ENCODE measurements around the gene GINS2.
A peak's percentile ranks its signal among the peaks of the same experiment; 100 is the strongest.

GINS2 gene

DNA sequence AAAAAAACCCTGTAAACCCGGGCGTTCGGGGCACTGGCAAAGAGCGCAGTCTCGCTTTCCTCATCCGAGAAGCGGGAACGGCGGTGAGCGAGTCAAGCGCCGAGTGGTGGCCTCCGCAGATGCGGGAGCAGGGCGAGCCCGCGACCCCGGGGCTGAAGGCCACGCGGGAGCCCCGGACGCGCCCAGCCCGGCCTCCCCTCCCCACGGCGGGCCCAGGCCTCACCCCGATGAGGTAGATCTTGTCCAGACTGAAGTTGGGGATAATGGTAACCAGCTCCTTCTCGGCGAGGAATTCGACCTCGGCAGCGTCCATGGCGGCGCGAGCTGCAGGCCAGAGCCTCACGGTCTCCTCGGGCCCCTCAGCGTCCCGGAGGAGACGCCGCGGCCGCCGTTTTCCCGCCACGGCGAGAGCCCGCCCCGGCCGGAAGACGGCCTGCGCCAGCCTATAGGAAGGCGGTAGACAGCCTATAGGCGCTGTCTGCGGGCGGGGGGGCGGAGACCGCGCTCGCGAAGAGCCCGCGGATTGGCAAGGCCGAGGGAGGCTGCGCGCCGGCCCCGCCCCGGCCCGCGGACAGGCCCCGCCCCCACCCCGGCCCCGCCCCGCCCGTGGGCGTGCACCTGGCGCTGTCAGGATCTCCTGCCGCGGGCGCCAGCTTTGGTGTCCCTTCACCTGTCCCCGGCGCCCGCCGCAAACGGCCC, at the start of gene GINS2:
TSS of gene GINS2 (minus strand) at position 369 of the 699 bp plus-strand sequence. CDS start at position 313, 56 bp downstream.
- no peak within 1 kb of the TSS for H3K9ac ChIP-seq (ENCODE audit: low read length)
- H3K27me3 ChIP-seq (ENCODE audit: control insufficient read depth, insufficient read depth, low read length): peaks cover 5% of the 10 kb centered on the region
- H3K27ac ChIP-seq (ENCODE audit: low read depth, low read length): no peak within 1 kb of the TSS
- peak within 1 kb of the TSS; percentile 87 for H3K4me3 ChIP-seq (ENCODE audit: low read length)
- no peaks in the 10 kb centered on the region for H3K4me1 ChIP-seq (ENCODE audit: control insufficient read depth, insufficient read depth, low read length)
- H3K36me3 ChIP-seq (ENCODE audit: control insufficient read depth, insufficient read depth, low read length): no peaks in the 10 kb centered on the region

DNA sequence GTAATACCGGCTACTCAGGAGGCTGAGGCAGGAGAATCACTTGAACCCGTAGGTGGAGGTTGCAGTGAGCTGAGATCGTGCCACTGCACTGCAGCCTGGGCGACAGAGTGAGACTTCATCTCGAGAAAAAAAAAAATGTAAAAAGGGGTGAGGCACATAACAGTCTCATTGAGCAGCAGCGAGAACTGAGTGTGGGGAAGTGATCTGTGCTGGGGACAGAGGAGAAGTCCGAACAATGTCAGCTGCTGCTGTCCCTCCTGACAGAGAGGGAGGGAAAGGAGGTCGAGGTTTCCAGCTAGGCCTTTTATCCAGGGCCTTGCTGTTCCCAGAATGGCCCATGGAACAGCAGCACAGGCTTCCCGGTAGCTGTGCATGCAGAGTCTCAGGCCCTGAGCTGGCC, 48.2 kb upstream of the GINS2 start:
- H3K9ac ChIP-seq (ENCODE audit: low read length): no peak overlapping the region

DNA sequence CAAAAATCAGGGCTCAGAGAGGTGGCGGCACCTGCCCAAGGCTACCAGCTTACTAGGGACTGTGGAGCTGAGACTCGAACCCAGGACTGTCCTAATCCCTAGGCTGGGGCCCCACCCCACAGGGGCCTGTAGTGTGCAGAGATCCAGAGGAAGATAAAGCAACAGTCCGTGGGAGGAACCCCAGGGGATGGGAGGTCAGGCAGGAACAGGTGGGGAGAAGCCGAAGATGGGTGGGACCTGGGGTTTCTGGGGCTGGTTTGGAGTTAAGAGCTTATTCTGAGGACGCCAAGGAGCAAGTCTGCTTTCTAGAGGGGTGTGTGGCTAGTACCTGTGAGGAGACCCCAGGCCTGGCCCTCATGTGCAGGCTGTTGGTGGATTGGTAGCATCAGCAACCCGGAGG, 47.2 kb upstream of the GINS2 start:
- Histone ChIP-seq H3K27me3 (ENCODE audit: control insufficient read depth, insufficient read depth, low read length) (no peaks in the 10 kb centered on the region), H3K27ac (ENCODE audit: low read depth, low read length) (no peak overlapping the region), H3K9ac (ENCODE audit: low read length) (no peak overlapping the region), H3K36me3 (ENCODE audit: control insufficient read depth, insufficient read depth, low read length) (no peaks in the 10 kb centered on the region), H3K4me1 (ENCODE audit: control insufficient read depth, insufficient read depth, low read length) (no peaks in the 10 kb centered on the region), H3K4me3 (ENCODE audit: low read length) (no peak overlapping the region)

More for the DNA sequence above, 48.2 kb upstream of the GINS2 start:
- Histone ChIP-seq H3K36me3 (ENCODE audit: control insufficient read depth, insufficient read depth, low read length) (no peaks in the 10 kb centered on the region), H3K27me3 (ENCODE audit: control insufficient read depth, insufficient read depth, low read length) (no peaks in the 10 kb centered on the region), H3K27ac (ENCODE audit: low read depth, low read length) (no peak overlapping the region), H3K4me1 (ENCODE audit: control insufficient read depth, insufficient read depth, low read length) (no peaks in the 10 kb centered on the region), H3K4me3 (ENCODE audit: low read length) (no peak overlapping the region)

DNA sequence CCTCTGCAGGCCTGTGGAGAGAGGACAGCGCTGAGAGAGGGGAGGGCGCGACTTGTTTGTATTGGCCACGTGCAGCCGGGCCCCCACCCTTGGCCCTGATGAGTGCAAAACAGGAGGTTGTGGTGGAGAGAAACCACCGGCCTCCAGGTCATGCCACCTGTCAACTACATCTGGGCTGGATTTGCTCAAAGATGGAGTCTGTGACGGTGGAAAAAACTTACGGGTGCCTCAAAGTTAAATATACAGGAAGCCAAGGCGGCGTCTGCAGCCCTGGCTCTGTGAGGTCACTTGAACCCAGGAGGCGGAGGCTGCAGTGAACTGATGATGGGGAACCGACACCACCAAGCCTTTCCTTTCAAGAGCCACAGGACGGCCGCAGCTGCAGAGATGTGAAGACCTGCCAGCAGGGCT, 46.5 kb upstream of the GINS2 start:
- H3K27ac ChIP-seq (ENCODE audit: low read depth, low read length): no peak overlapping the region

DNA sequence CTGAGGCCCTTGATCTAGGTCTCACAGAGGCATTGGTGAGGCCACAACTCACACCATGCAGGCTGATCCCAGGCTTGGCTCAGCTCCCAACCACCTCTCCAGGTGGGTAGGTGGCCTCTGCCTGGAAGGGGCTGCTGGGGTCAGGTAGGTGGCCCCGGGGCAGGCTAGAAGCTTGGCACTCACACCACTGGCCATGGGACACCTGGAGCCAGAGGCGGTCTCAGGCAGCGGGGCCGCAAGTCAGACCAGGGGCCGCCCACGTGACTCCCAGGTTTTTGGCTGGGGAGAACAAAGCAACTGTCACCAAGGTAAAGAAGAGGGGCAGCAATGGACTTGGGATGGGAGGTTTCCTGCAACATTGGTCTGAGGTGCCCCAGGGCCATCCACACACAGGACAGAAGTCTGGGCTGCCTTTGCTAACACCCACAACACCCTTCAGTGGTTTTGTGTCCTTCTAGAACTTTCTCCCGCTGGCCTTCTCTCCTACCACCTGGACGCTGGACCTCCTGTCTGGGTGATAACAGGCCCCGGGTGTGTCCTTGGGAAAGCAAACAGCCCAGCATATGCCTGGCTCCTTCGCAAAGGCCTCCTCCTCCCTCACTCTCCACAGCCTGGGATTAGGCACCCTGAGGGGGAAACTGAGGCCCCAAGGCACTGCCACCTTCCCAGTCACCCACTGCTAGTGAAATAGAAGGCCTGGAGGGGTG, 45.7 kb upstream of the GINS2 start:
- Histone ChIP-seq H3K36me3 (ENCODE audit: control insufficient read depth, insufficient read depth, low read length) (no peaks in the 10 kb centered on the region), H3K4me1 (ENCODE audit: control insufficient read depth, insufficient read depth, low read length) (no peaks in the 10 kb centered on the region), H3K27me3 (ENCODE audit: control insufficient read depth, insufficient read depth, low read length) (no peaks in the 10 kb centered on the region), H3K4me3 (ENCODE audit: low read length) (no peak overlapping the region), H3K27ac (ENCODE audit: low read depth, low read length) (no peak overlapping the region), H3K9ac (ENCODE audit: low read length) (no peak overlapping the region)

More for the DNA sequence above, 46.5 kb upstream of the GINS2 start:
- H3K27me3 ChIP-seq (ENCODE audit: control insufficient read depth, insufficient read depth, low read length): no peaks in the 10 kb centered on the region
- no peaks in the 10 kb centered on the region for H3K36me3 ChIP-seq (ENCODE audit: control insufficient read depth, insufficient read depth, low read length)
- H3K4me1 ChIP-seq (ENCODE audit: control insufficient read depth, insufficient read depth, low read length): no peaks in the 10 kb centered on the region
- no peak overlapping the region for H3K4me3 ChIP-seq (ENCODE audit: low read length)
- H3K9ac ChIP-seq (ENCODE audit: low read length): no peak overlapping the region

DNA sequence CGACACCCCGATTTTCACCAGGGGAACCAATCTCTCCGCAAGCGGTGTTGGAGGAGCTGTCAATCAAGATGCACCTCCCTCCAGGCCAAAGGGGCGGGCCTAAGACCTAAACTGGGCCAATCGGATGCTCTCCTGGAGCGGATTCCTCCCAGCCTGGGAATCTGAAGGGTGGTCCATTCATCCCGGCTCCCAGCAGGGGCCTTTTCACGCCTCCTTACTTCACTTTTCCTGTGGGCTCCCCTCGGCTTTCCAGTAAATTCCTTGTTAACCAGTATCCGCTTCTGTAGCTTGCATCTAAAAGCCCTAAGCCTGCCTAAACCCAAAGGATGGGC, 45.1 kb upstream of the GINS2 start:
- H3K36me3 ChIP-seq (ENCODE audit: control insufficient read depth, insufficient read depth, low read length): no peaks in the 10 kb centered on the region
- H3K9ac ChIP-seq (ENCODE audit: low read length): no peak overlapping the region
- no peak overlapping the region for H3K27ac ChIP-seq (ENCODE audit: low read depth, low read length)
- H3K4me3 ChIP-seq (ENCODE audit: low read length): no peak overlapping the region
- H3K27me3 ChIP-seq (ENCODE audit: control insufficient read depth, insufficient read depth, low read length): no peaks in the 10 kb centered on the region
- H3K4me1 ChIP-seq (ENCODE audit: control insufficient read depth, insufficient read depth, low read length): no peaks in the 10 kb centered on the region

DNA sequence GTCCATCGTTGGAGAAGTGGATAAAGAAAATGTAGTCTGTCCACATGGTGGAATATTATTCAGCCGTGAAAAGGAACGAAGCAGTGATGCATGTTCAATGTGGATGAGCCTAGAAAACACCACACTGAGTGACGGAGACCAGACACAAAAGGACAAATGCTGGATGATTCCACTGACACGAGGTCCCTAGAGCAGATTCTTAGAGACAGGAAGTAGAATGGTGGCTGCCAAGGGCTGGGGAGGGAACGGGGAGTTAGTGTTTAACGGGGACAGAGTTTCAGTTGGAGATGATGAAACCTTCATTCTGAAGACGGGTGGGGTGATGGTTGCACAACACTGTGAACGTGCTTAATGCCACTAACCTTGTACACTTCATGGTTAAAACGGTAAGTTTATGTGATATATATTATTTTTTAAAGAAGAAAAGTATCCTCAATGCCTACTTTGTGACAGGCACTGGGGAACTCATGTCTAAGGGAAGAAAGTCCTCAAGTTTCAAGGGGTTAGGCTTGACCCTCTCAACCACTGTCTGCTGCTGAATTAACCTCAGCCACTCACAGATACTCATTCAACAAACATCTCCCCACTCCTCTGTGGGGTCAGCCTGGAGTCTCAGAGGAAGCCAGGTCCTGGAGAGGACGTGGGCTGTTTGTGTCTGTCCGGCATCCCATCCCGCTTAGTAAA, 44.5 kb upstream of the GINS2 start:
- Histone ChIP-seq H3K4me3 (ENCODE audit: low read length) (no peak overlapping the region), H3K27ac (ENCODE audit: low read depth, low read length) (no peak overlapping the region), H3K27me3 (ENCODE audit: control insufficient read depth, insufficient read depth, low read length) (no peaks in the 10 kb centered on the region), H3K4me1 (ENCODE audit: control insufficient read depth, insufficient read depth, low read length) (no peaks in the 10 kb centered on the region), H3K36me3 (ENCODE audit: control insufficient read depth, insufficient read depth, low read length) (no peaks in the 10 kb centered on the region), H3K9ac (ENCODE audit: low read length) (no peak overlapping the region)

DNA sequence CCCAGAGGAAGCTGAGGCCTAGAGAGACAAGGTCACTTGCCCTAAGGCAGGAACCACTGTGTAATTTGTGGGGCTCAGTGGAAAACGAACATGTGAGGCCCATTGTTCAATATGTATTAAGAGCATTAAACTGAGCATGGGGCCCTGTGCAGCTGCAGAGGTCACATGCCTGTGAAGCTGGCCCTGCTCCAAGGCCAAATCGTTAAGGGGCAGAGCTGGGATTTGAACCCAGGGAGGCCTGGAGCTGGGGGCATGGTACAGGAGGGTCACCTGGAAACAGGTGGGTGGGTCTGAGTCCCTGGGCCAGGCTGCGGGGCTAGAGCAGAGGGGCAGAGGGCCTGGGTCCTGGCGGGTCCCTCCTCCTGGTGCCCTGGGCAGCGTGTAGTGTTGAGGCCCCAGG, 42.4 kb upstream of the GINS2 start:
- Histone ChIP-seq H3K36me3 (ENCODE audit: control insufficient read depth, insufficient read depth, low read length) (no peaks in the 10 kb centered on the region), H3K9ac (ENCODE audit: low read length) (no peak overlapping the region), H3K27me3 (ENCODE audit: control insufficient read depth, insufficient read depth, low read length) (no peaks in the 10 kb centered on the region), H3K4me3 (ENCODE audit: low read length) (no peak overlapping the region), H3K4me1 (ENCODE audit: control insufficient read depth, insufficient read depth, low read length) (no peaks in the 10 kb centered on the region), H3K27ac (ENCODE audit: low read depth, low read length) (no peak overlapping the region)

DNA sequence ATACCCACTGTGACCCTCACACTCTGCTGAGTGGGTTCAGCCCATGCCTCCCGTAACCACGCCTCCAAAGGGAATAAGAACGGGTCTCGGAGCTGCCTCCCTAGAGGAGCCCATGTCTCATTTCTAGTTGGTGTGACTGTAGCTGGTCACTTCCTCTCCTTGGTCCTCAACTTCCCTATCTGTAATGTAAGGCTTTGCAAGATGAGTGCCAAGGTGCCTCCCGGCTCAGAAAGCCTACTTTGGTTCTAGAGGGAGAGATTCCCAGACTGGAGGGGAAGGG, 41.4 kb upstream of the GINS2 start:
- H3K27me3 ChIP-seq (ENCODE audit: control insufficient read depth, insufficient read depth, low read length): no peaks in the 10 kb centered on the region

DNA sequence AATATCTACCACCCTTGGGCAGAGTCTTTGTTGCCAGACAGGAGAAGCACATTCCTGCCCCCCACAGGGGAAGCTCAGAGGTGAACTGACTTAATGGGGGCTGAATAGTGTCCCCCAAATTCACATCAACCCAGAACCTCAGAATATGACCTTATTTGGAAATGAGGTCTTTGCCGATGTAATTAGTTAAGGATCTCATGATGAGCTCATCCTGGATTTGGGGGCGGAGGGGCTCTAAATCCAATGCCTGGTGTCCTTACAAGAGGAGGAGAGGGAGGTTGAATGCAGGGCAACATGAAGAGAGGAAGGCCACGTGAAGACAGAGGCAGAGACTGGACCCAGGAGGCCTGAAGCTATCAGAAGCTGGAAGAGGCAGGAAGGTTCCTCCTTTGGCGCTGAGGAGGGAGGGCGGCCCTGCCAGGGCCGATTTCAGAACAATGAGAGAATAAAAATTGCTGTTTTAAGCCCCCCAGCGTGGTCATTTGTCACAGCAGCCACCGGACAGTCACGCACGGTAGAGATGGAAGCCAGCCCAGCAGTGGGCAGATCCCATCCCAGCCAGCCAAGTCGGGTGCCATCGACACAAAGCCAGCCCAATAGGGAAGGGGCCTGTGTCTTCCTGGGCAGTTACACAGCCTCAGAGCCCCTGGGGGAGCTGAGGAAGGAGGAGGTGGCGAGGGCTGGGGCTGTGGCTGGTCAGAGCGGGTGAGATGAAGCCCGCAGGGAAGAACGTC, 40.9 kb upstream of the GINS2 start:
- Histone ChIP-seq H3K27me3 (ENCODE audit: control insufficient read depth, insufficient read depth, low read length) (no peaks in the 10 kb centered on the region), H3K36me3 (ENCODE audit: control insufficient read depth, insufficient read depth, low read length) (no peaks in the 10 kb centered on the region), H3K9ac (ENCODE audit: low read length) (no peak overlapping the region), H3K27ac (ENCODE audit: low read depth, low read length) (no peak overlapping the region), H3K4me1 (ENCODE audit: control insufficient read depth, insufficient read depth, low read length) (no peaks in the 10 kb centered on the region), H3K4me3 (ENCODE audit: low read length) (no peak overlapping the region)

More for the DNA sequence above, 41.4 kb upstream of the GINS2 start:
- Histone ChIP-seq H3K36me3 (ENCODE audit: control insufficient read depth, insufficient read depth, low read length) (no peaks in the 10 kb centered on the region), H3K27ac (ENCODE audit: low read depth, low read length) (no peak overlapping the region), H3K4me1 (ENCODE audit: control insufficient read depth, insufficient read depth, low read length) (no peaks in the 10 kb centered on the region), H3K4me3 (ENCODE audit: low read length) (no peak overlapping the region), H3K9ac (ENCODE audit: low read length) (no peak overlapping the region)

DNA sequence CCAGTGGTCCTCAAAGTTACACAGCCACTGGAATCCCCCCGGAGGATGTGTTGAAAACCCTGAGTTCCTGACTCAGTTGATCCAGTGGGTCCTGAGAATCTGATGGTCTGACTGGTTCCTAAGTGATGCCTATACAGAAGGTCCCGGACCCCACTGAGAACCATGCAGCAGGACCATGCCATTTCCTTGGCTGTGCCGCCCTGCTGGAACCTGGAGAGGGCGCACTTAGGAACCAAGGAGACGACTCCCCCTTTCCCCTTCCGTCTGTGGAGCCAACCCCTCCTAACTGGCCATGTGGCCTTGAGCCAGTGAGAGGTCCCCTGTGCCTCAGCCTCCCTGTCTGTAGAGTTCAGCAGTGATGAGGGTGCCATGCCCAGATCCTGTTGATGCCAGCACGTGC, 40.1 kb upstream of the GINS2 start:
- Histone ChIP-seq H3K36me3 (ENCODE audit: control insufficient read depth, insufficient read depth, low read length) (no peaks in the 10 kb centered on the region), H3K27ac (ENCODE audit: low read depth, low read length) (no peak overlapping the region), H3K4me3 (ENCODE audit: low read length) (no peak overlapping the region), H3K4me1 (ENCODE audit: control insufficient read depth, insufficient read depth, low read length) (no peaks in the 10 kb centered on the region), H3K9ac (ENCODE audit: low read length) (no peak overlapping the region), H3K27me3 (ENCODE audit: control insufficient read depth, insufficient read depth, low read length) (no peaks in the 10 kb centered on the region)

DNA sequence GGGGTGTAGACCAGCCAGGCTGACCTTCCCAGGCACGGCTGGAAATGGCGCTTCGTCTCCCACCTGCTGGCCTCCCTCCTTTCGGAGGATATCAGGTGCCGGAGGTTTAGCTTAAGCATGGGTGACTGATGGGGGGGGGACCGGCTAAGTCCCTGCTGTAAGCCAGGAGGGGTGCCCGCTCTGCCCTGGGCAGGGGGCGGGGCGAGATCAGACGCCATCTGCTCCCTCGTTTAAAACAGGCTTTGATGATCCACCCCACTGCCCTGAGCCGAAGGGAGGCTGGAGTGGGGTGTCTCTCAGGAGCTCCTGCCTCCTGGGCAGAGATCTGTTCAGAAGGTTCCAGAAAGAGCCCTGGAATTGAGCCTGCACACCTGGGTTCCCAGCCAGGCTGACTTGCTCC, 36.2 kb upstream of the GINS2 start:
- Histone ChIP-seq H3K36me3 (ENCODE audit: control insufficient read depth, insufficient read depth, low read length) (no peaks in the 10 kb centered on the region), H3K4me1 (ENCODE audit: control insufficient read depth, insufficient read depth, low read length) (no peaks in the 10 kb centered on the region), H3K4me3 (ENCODE audit: low read length) (no peak overlapping the region), H3K9ac (ENCODE audit: low read length) (no peak overlapping the region), H3K27ac (ENCODE audit: low read depth, low read length) (no peak overlapping the region), H3K27me3 (ENCODE audit: control insufficient read depth, insufficient read depth, low read length) (no peaks in the 10 kb centered on the region)
